Peyer's patch (tissue), 4 donors: ENCODE results near the gene CTNNBL1.

Experiments used
- POLR2A ChIP-seq, 2 donors: fragments of 450-650 bp; IDR thresholded peaks; one replicate each; pipeline ENCODE4 v1.5.1; 2017; ENCODE audit warnings: antibody characterized with exemption in 2 of 2, mild to moderate bottlenecking in 2 of 2, moderate library complexity in 2 of 2
- TF ChIP-seq, protein P1 (sequence below), 6 experiments: fragments of 450-650 bp in 4 of 6; fragments of 200-600 bp in 2 of 6; sonication (generic) in 1 of 6; IDR thresholded peaks; one replicate each; pipeline ENCODE4 v1.5.1; 2017 to 2019; ENCODE audit warnings: antibody characterized with exemption in 6 of 6, mild to moderate bottlenecking in 3 of 6, moderate library complexity in 1 of 6

GRCh38 chr20:37920679-37921322, 227.0 kb downstream of the CTNNBL1 start:
- TF ChIP-seq, protein P1, sequence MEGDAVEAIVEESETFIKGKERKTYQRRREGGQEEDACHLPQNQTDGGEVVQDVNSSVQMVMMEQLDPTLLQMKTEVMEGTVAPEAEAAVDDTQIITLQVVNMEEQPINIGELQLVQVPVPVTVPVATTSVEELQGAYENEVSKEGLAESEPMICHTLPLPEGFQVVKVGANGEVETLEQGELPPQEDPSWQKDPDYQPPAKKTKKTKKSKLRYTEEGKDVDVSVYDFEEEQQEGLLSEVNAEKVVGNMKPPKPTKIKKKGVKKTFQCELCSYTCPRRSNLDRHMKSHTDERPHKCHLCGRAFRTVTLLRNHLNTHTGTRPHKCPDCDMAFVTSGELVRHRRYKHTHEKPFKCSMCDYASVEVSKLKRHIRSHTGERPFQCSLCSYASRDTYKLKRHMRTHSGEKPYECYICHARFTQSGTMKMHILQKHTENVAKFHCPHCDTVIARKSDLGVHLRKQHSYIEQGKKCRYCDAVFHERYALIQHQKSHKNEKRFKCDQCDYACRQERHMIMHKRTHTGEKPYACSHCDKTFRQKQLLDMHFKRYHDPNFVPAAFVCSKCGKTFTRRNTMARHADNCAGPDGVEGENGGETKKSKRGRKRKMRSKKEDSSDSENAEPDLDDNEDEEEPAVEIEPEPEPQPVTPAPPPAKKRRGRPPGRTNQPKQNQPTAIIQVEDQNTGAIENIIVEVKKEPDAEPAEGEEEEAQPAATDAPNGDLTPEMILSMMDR (IDR thresholded peaks at IDR 0.05), result no peak
- no peak for TF ChIP-seq POLR2A (IDR thresholded peaks at IDR 0.05)
